Astrocyte (in vitro differentiated cells and primary cell): ENCODE measurements around the gene IFI27L1. TPM values are rescaled to one million over a fixed set of nuclear protein-coding genes. Genes with fewer than 3 reads are reported as not detected.

Source experiments
- DNase-seq: peaks from one replicate; pipeline ENCODE4 v3.0.0-alpha.2; 2010; ENCODE audit warnings: low read depth
- FAIRE-seq: peaks from 2 replicates; lab custom pipeline; 2011; peaks lifted over from hg19 to GRCh38; lab: Jason Lieb, UNC
- H2AFZ ChIP-seq: 2 replicates; pipeline ENCODE4 v1.6.0; 2012; ENCODE audit warnings: low read depth, low read length, inconsistent platforms
- H3K27ac ChIP-seq: 2 replicates; pipeline ENCODE4 v1.5.1; 2011; ENCODE audit warnings: low read depth, low read length, inconsistent platforms
- H3K27me3 ChIP-seq: 2 replicates; pipeline ENCODE4 v1.6.0; 2011; ENCODE audit warnings: low read length, inconsistent platforms; ENCODE audit not compliant: insufficient read depth
- H3K36me3 ChIP-seq: 2 replicates; pipeline ENCODE4 v1.5.1; 2011; ENCODE audit warnings: low read length, inconsistent platforms; ENCODE audit not compliant: insufficient read depth
- H3K4me1 ChIP-seq: 2 replicates; pipeline ENCODE4 v1.5.1; 2011; ENCODE audit warnings: low read length, inconsistent platforms; ENCODE audit not compliant: insufficient read depth
- H3K4me2 ChIP-seq: 2 replicates; pipeline ENCODE4 v1.6.0; 2012; ENCODE audit warnings: low read length, inconsistent platforms
- H3K4me3 ChIP-seq: 2 replicates; pipeline ENCODE4 v1.5.1; 2011; ENCODE audit warnings: low read depth, mild to moderate bottlenecking, low read length, inconsistent platforms; ENCODE audit not compliant: insufficient read depth
- H3K79me2 ChIP-seq: 2 replicates; pipeline ENCODE4 v1.6.0; 2012; ENCODE audit warnings: mild to moderate bottlenecking, low read length, inconsistent platforms; ENCODE audit not compliant: insufficient read depth
- H3K9ac ChIP-seq: 2 replicates; pipeline ENCODE4 v1.6.0; 2012; ENCODE audit warnings: mild to moderate bottlenecking, low read length, inconsistent platforms
- H3K9me3 ChIP-seq: 2 replicates; pipeline ENCODE4 v1.5.1; 2012; ENCODE audit warnings: low read depth, mild to moderate bottlenecking, low read length, inconsistent platforms; ENCODE audit not compliant: insufficient read depth
- H4K20me1 ChIP-seq: 2 replicates; pipeline ENCODE4 v1.6.0; 2012; ENCODE audit warnings: low read length, inconsistent platforms; ENCODE audit not compliant: insufficient read depth
- H3K27ac Mint-ChIP-seq: one replicate; pipeline ENCODE4 v1.8.0; 2021; ENCODE audit warnings: mild to moderate bottlenecking, mixed read lengths; ENCODE audit not compliant: unreplicated experiment
- H3K27me3 Mint-ChIP-seq: one replicate; pipeline ENCODE4 v1.8.0; 2021; ENCODE audit warnings: low read depth, mixed read lengths; ENCODE audit not compliant: unreplicated experiment
- H3K36me3 Mint-ChIP-seq: one replicate; pipeline ENCODE4 v1.8.0; 2021; ENCODE audit warnings: low read depth, mixed read lengths; ENCODE audit not compliant: unreplicated experiment
- H3K4me1 Mint-ChIP-seq: one replicate; pipeline ENCODE4 v1.8.0; 2021; ENCODE audit warnings: low read depth, mixed read lengths; ENCODE audit not compliant: unreplicated experiment
- H3K4me3 Mint-ChIP-seq: one replicate; pipeline ENCODE4 v1.8.0; 2021; ENCODE audit warnings: mild to moderate bottlenecking, moderate library complexity, mixed read lengths; ENCODE audit not compliant: unreplicated experiment
- H3K9me3 Mint-ChIP-seq: one replicate; pipeline ENCODE4 v1.8.0; 2021; ENCODE audit warnings: mild to moderate bottlenecking, mixed read lengths; ENCODE audit not compliant: unreplicated experiment
- CTCF ChIP-seq: IDR thresholded peaks from 2 replicates; pipeline ENCODE4 v1.5.1; 2011; ENCODE audit warnings: low read depth, mild to moderate bottlenecking, inconsistent platforms, low read length, moderate library complexity; ENCODE audit not compliant: insufficient read depth
- EZH2 ChIP-seq: IDR thresholded peaks from 2 replicates; pipeline ENCODE4 v1.6.1; 2012; ENCODE audit warnings: mild to moderate bottlenecking, low read length, inconsistent platforms; ENCODE audit not compliant: insufficient read depth
- total RNA-seq: library from RNA; stranded (reverse); gene quantifications from 2 replicates; pipeline ENCODE4 v1.2.1, GENCODE V29; 2021

IFI27L1 gene
- total RNA-seq, 1 donor from 2014 or later, result 28.4 TPM

GRCh38 chr14:94034886-94035285, 46.2 kb upstream of the IFI27L1 start:
- no peak overlapping the region for H2AFZ ChIP-seq
- TF ChIP-seq EZH2 (no peak), CTCF (no peak)
- H3K79me2 ChIP-seq, result no peaks in the 10 kb centered on the region
- no peaks in the 10 kb centered on the region for H3K27me3 ChIP-seq
- no peak overlapping the region for H3K9ac ChIP-seq
- no peaks in the 10 kb centered on the region for H3K4me1 ChIP-seq
- peaks cover 3% of the 10 kb centered on the region for H3K36me3 Mint-ChIP-seq
- H3K9me3 Mint-ChIP-seq, result no peaks in the 10 kb centered on the region
- no peak overlapping the region for H3K4me2 ChIP-seq
- FAIRE-seq, result no peak
- H3K9me3 ChIP-seq, result no peaks in the 10 kb centered on the region
- no peak overlapping the region for H3K27ac ChIP-seq
- no peak overlapping the region for H3K4me3 Mint-ChIP-seq
- H3K4me3 ChIP-seq, result no peak overlapping the region
- H4K20me1 ChIP-seq, result peaks cover 17% of the 10 kb centered on the region
- H3K27ac Mint-ChIP-seq, result no peak overlapping the region
- no peak for DNase-seq
- no peaks in the 10 kb centered on the region for H3K4me1 Mint-ChIP-seq
- H3K27me3 Mint-ChIP-seq, result peaks cover 2% of the 10 kb centered on the region
- no peaks in the 10 kb centered on the region for H3K36me3 ChIP-seq

- Histone ChIP-seq H3K79me2 (no peaks in the 10 kb centered on the region), H3K27me3 (no peaks in the 10 kb centered on the region), H3K9ac (no peak overlapping the region), H4K20me1 (peaks cover 17% of the 10 kb centered on the region), H3K27ac (no peak overlapping the region), H3K4me3 (no peak overlapping the region), H3K9me3 (no peaks in the 10 kb centered on the region), H3K4me1 (peaks cover 1% of the 10 kb centered on the region), H2AFZ (no peak overlapping the region), H3K4me2 (no peak overlapping the region), H3K36me3 (no peaks in the 10 kb centered on the region)
- Mint-ChIP-seq H3K9me3 (no peaks in the 10 kb centered on the region), H3K4me3 (no peak overlapping the region), H3K36me3 (peaks cover 5% of the 10 kb centered on the region), H3K4me1 (no peaks in the 10 kb centered on the region), H3K27ac (no peak overlapping the region), H3K27me3 (peaks cover 7% of the 10 kb centered on the region)
- FAIRE-seq (peak; percentile 77), DNase-seq (peak; percentile 15)
- TF ChIP-seq EZH2, result no peak
- TF ChIP-seq CTCF, result peak; percentile 81
Observed at GRCh38 chr14:94036313-94037167, 44.6 kb upstream of the IFI27L1 start.

GRCh38 chr14:94037954-94038353, 43.2 kb upstream of the IFI27L1 start:
- Histone ChIP-seq H3K36me3 (no peaks in the 10 kb centered on the region), H3K79me2 (no peaks in the 10 kb centered on the region), H3K9ac (no peak overlapping the region), H2AFZ (no peak overlapping the region), H3K27me3 (no peaks in the 10 kb centered on the region), H3K27ac (no peak overlapping the region), H4K20me1 (peaks cover 21% of the 10 kb centered on the region), H3K9me3 (no peaks in the 10 kb centered on the region), H3K4me2 (no peak overlapping the region), H3K4me3 (no peak overlapping the region), H3K4me1 (peaks cover 5% of the 10 kb centered on the region)
- DNase-seq (no peak), FAIRE-seq (no peak)
- Mint-ChIP-seq H3K4me1 (peaks cover 3% of the 10 kb centered on the region), H3K27me3 (peaks cover 7% of the 10 kb centered on the region), H3K4me3 (no peak overlapping the region), H3K9me3 (no peaks in the 10 kb centered on the region), H3K36me3 (peaks cover 5% of the 10 kb centered on the region), H3K27ac (no peak overlapping the region)
- TF ChIP-seq CTCF (no peak), EZH2 (no peak)
